ENCODE data around the gene VAX1. TPM values are rescaled to one million over a fixed set of nuclear protein-coding genes. Genes with fewer than 3 reads are reported as not detected.

VAX1 gene
- total RNA-seq, 1 donor from 2014 or later = 4.0 TPM

GRCh38 chr10:117134306-117135025 is 3.6 kb downstream of the VAX1 start:
- peak; percentile 84 for DNase-seq (ENCODE audit: extremely low spot score, unreplicated experiment)
- peaks cover 47% of the 10 kb centered on the region for H3K27me3 Mint-ChIP-seq (ENCODE audit: unreplicated experiment)
- TF ChIP-seq, protein P1, sequence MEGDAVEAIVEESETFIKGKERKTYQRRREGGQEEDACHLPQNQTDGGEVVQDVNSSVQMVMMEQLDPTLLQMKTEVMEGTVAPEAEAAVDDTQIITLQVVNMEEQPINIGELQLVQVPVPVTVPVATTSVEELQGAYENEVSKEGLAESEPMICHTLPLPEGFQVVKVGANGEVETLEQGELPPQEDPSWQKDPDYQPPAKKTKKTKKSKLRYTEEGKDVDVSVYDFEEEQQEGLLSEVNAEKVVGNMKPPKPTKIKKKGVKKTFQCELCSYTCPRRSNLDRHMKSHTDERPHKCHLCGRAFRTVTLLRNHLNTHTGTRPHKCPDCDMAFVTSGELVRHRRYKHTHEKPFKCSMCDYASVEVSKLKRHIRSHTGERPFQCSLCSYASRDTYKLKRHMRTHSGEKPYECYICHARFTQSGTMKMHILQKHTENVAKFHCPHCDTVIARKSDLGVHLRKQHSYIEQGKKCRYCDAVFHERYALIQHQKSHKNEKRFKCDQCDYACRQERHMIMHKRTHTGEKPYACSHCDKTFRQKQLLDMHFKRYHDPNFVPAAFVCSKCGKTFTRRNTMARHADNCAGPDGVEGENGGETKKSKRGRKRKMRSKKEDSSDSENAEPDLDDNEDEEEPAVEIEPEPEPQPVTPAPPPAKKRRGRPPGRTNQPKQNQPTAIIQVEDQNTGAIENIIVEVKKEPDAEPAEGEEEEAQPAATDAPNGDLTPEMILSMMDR (IDR thresholded peaks at IDR 0.05) = no peak
- no peaks in the 10 kb centered on the region for H3K9me3 Mint-ChIP-seq (ENCODE audit: unreplicated experiment)
- peaks cover 6% of the 10 kb centered on the region for H3K36me3 Mint-ChIP-seq (ENCODE audit: unreplicated experiment)
- H3K4me3 Mint-ChIP-seq (ENCODE audit: unreplicated experiment) = peak overlapping the region; percentile 50
- peaks cover 46% of the 10 kb centered on the region for H3K4me1 Mint-ChIP-seq (ENCODE audit: unreplicated experiment)
- H3K27ac Mint-ChIP-seq (ENCODE audit: unreplicated experiment) = peak overlapping the region; percentile 86

DNA sequence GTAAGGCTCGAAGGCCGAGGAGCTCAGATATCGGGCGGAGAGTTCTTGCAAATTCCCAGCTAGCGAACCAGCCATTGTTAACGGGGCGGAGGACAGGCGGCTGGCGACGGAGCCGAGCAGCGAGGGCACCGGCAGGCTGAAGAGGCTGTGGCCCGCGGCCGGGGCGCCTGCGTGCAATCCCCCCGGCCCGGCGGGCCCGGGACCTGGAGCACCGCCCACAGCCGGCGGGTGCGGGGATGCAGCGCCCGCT is 4.1 kb downstream of the VAX1 start:
- DNase-seq (ENCODE audit: extremely low spot score, unreplicated experiment) = no peak
- peaks cover 44% of the 10 kb centered on the region for H3K27me3 Mint-ChIP-seq (ENCODE audit: unreplicated experiment)
- TF ChIP-seq, protein P1 (IDR thresholded peaks at IDR 0.05) = no peak
- peaks cover 6% of the 10 kb centered on the region for H3K36me3 Mint-ChIP-seq (ENCODE audit: unreplicated experiment)
- H3K4me3 Mint-ChIP-seq (ENCODE audit: unreplicated experiment) = peak overlapping the region; percentile 68
- H3K4me1 Mint-ChIP-seq (ENCODE audit: unreplicated experiment) = peaks cover 42% of the 10 kb centered on the region
- H3K27ac Mint-ChIP-seq (ENCODE audit: unreplicated experiment) = peak overlapping the region; percentile 90
- no peaks in the 10 kb centered on the region for H3K9me3 Mint-ChIP-seq (ENCODE audit: unreplicated experiment)

GRCh38 chr10:117133273-117134055 is 4.6 kb downstream of the VAX1 start:
- no peaks in the 10 kb centered on the region for H3K9me3 Mint-ChIP-seq (ENCODE audit: unreplicated experiment)
- peaks cover 41% of the 10 kb centered on the region for H3K27me3 Mint-ChIP-seq (ENCODE audit: unreplicated experiment)
- peak; percentile 75 for DNase-seq (ENCODE audit: extremely low spot score, unreplicated experiment)
- peaks cover 6% of the 10 kb centered on the region for H3K36me3 Mint-ChIP-seq (ENCODE audit: unreplicated experiment)
- H3K27ac Mint-ChIP-seq (ENCODE audit: unreplicated experiment) = peak overlapping the region; percentile 90
- H3K4me3 Mint-ChIP-seq (ENCODE audit: unreplicated experiment) = peak overlapping the region; percentile 68
- TF ChIP-seq, protein P1 (IDR thresholded peaks at IDR 0.05) = no peak
- H3K4me1 Mint-ChIP-seq (ENCODE audit: unreplicated experiment) = peaks cover 39% of the 10 kb centered on the region

GRCh38 chr10:117132751-117133231 is 5.3 kb downstream of the VAX1 start:
- TF ChIP-seq, protein P1 (IDR thresholded peaks at IDR 0.05) = no peak
- Mint-ChIP-seq H3K27me3 (ENCODE audit: unreplicated experiment) (peaks cover 36% of the 10 kb centered on the region), H3K4me3 (ENCODE audit: unreplicated experiment) (peak overlapping the region; percentile 40), H3K27ac (ENCODE audit: unreplicated experiment) (peak overlapping the region; percentile 90), H3K4me1 (ENCODE audit: unreplicated experiment) (peaks cover 34% of the 10 kb centered on the region), H3K9me3 (ENCODE audit: unreplicated experiment) (no peaks in the 10 kb centered on the region), H3K36me3 (ENCODE audit: unreplicated experiment) (peaks cover 6% of the 10 kb centered on the region)
- peak; percentile 77 for DNase-seq (ENCODE audit: extremely low spot score, unreplicated experiment)
